NB4 (cell line): Measurements from ENCODE around the gene ACADVL.

ENCODE experiments used
- DNase-seq: peaks from one replicate; pipeline ENCODE4 v3.0.0; 2010; ENCODE audit warnings: low read depth
- H3K4me3 ChIP-seq: one replicate; pipeline ENCODE4 v1.5.1; 2011; ENCODE audit warnings: mild to moderate bottlenecking, low read depth, low read length, moderate library complexity
- MYC ChIP-seq: IDR thresholded peaks from 2 replicates; pipeline ENCODE4 v1.6.1; 2011; ENCODE audit warnings: low read depth, low read length
- POLR2A ChIP-seq: IDR thresholded peaks from 2 replicates; pipeline ENCODE4 v1.6.1; 2011; ENCODE audit warnings: mild to moderate bottlenecking; ENCODE audit not compliant: insufficient read length; ENCODE audit errors: extremely low read depth
- TF ChIP-seq, protein P1 (sequence below): IDR thresholded peaks from one replicate; pipeline ENCODE4 v1.5.1; 2012; ENCODE audit warnings: low read depth, low read length
- TF ChIP-seq, protein P2 (sequence below): IDR thresholded peaks from 2 replicates; pipeline ENCODE4 v1.6.1; 2011; ENCODE audit warnings: low read depth, low read length

Gene ACADVL

DNA sequence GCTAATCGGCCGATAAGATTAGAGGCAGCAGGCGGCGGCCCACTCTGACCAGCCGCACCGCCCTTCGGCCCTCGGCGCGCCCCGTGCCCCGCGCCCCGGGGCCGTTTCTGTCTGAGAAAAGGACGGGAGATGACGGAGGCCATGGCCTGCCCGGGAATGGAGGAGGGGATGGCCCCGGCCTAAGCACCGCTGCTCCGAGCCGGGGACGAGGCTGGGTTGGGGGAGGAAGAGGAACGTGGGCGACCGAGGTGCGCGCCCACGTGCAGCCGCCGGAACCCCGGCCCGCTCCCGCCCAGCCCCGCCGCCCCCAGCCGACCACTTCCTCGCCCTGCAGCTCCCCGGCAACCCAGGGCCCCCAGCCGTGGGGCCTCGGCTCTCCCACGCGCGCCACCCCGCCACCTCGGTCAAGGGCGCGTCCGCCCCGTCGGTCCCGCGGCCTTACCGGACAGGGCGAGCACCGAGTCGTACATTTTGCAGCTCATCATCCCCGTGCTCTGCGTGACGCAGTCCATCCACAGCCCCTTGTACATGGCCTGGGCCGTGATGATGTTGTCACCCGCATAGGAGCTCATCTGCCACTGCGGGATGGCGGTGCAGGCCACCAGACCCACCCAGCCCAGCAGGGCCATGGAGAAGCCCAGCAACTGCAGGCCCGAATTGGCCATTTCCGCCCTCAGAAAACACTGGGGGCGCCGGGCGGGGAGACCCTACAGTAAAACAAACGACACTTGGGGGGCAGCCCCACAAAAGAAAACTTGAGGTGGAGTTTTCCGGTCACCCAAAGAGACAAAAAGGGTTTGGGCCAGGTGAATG lies 41.8 kb downstream of the ACADVL start:
- no peak overlapping the region for H3K4me3 ChIP-seq
- TF ChIP-seq, protein P1, sequence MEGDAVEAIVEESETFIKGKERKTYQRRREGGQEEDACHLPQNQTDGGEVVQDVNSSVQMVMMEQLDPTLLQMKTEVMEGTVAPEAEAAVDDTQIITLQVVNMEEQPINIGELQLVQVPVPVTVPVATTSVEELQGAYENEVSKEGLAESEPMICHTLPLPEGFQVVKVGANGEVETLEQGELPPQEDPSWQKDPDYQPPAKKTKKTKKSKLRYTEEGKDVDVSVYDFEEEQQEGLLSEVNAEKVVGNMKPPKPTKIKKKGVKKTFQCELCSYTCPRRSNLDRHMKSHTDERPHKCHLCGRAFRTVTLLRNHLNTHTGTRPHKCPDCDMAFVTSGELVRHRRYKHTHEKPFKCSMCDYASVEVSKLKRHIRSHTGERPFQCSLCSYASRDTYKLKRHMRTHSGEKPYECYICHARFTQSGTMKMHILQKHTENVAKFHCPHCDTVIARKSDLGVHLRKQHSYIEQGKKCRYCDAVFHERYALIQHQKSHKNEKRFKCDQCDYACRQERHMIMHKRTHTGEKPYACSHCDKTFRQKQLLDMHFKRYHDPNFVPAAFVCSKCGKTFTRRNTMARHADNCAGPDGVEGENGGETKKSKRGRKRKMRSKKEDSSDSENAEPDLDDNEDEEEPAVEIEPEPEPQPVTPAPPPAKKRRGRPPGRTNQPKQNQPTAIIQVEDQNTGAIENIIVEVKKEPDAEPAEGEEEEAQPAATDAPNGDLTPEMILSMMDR: no peak
- TF ChIP-seq MYC (no peak), POLR2A (no peak)
- TF ChIP-seq, protein P2, sequence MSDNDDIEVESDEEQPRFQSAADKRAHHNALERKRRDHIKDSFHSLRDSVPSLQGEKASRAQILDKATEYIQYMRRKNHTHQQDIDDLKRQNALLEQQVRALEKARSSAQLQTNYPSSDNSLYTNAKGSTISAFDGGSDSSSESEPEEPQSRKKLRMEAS: no peak

DNA sequence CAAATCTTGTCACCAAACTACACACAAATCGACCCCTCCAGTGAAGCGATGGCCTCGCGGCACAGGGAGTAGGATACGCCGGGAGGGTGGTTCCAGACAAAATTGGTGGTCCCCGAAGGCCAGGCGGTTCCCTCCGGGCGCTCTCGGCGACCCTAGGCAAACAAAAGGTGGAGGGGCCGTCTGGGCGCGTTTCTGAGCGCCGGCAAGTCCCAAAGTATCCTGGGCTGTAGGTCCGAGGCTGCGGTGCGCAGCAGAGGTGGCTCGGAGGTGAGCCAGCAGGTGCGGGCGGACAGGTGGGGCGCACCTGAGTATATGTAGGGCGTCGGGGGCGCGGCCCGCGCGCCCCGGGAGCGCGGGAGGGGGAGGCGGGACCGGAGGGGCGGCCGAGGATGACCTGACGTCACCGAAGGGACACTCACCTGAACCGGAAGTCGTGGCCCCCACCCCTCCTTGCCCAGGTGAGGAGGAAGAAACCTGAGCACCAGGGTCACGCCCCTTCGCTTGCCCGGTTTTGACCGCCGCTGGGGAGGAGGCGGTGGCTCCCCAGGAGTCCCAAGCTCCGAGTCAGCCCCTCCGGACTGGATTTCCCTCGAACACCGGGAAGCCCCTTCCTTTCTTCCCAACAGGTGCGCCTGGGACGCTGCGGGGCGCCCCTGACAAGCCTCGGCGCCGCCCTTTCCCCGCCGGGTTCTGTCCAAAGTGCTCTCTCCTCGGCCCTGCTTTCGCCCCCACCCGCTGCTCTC lies 42.6 kb downstream of the ACADVL start, which contains the start of gene CLDN7:
TSS of gene CLDN7 (minus strand) at position 287 of the 743 bp plus-strand sequence. CDS start 435 bp downstream, outside the sequence.
- H3K4me3 ChIP-seq: no peak within 1 kb of the TSS
- no peak for DNase-seq
- TF ChIP-seq, protein P1: no peak
- TF ChIP-seq MYC (no peak), POLR2A (no peak)
- TF ChIP-seq, protein P2: no peak

More for the DNA sequence above, 41.8 kb downstream of the ACADVL start:
- no peak for DNase-seq

DNA sequence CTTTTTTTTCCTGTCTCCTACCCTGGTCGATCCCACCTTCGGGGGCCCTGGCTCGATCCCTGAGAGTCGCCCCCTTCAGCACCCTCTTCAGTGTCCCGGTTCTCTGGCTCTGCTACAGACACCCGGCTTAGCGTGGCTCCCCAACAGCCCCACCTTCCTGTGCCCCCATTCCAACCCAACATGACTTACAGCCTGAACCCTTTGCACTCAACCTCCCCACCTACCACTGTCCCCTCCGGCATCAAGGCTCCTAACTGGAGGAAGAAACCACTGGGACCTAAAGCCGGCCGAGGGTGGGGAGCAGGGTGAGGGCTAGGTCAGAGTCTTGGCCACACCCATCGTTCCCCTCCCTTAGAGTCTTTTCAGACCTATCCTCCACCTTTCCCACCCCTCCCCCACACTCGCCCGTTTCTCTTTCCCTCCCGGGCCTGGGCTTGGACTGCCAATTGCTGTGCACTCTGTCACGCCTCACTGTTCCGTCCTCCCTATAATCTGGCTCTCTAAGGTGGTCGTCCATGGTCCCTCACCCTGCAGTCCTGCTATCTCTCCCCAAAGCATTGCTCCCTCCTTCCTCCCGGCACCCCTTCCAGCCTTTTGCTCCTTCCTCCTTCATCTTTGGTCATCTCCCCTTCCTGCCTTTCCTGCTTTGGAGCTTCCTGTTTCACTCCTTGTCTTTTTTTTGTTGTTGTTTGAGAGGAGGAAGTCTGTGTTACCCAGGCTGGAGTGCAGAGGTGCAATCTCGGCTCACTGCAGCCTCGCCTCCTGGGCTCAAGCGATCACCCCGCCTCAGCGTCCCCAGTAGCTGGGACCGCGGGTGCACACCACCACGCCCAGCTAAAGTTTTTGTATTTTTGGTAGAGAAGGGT lies 43.4 kb downstream of the ACADVL start:
- DNase-seq: no peak
- TF ChIP-seq, protein P1: no peak
- TF ChIP-seq, protein P2: no peak
- TF ChIP-seq POLR2A (no peak), MYC (no peak)
- H3K4me3 ChIP-seq: no peak overlapping the region

DNA sequence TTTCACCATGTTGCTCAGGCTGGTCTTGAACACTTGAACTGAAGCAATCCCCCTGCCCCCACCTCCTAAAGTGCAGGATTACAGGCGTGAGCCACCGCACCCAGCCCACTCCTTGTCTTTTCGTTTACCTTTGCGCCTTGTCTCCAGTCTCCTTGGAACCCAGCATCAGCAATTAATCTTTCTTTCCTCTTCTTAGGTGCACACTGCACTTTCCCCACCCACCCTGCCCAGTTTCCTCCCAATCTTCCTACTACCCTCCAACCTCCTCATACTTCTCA lies 44.0 kb downstream of the ACADVL start:
- DNase-seq: no peak
- no peak overlapping the region for H3K4me3 ChIP-seq

DNA sequence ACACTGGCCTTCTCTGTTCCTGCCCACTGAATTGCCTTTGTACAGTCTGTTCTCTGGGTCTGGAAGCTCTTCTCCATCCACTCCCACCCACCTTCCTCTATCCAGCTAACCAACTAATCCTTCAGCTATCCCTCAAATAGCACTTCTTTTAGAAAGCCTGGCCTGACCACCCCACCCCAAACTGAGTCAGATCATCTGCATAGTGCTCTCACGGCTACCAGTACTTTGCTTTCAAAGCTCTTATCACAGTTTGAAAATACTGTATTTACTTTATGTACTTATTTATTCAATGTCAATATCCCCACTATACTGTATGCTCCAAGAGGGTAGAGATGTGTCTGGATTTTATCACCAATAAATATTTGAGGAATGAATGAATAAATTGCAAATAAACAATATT lies 47.0 kb downstream of the ACADVL start:
- H3K4me3 ChIP-seq: no peak overlapping the region

More for the DNA sequence above, 44.0 kb downstream of the ACADVL start:
- TF ChIP-seq MYC (no peak), POLR2A (no peak)
- TF ChIP-seq, protein P1: no peak
- TF ChIP-seq, protein P2: no peak

More for the DNA sequence above, 47.0 kb downstream of the ACADVL start:
- no peak for TF ChIP-seq POLR2A
- TF ChIP-seq MYC: no peak
- TF ChIP-seq, protein P2: no peak
- TF ChIP-seq, protein P1: no peak
- DNase-seq: no peak
